Measurements from ENCODE around the gene DAB2IP.
"Not testable (repeated sequence)": the region's sequence is repeated elsewhere in the genome, so short reads cannot be mapped to it uniquely, and the experiment has no call there.

DAB2IP gene

GRCh38 chr9:121618910-121619309 lies 32.5 kb upstream of the DAB2IP start:
- not testable (repeated sequence) for H3K4me3 ChIP-seq (ENCODE audit: low read length); H3K27me3 ChIP-seq (ENCODE audit: insufficient read depth, low read length); H3K4me1 ChIP-seq (ENCODE audit: insufficient read depth, low read length); H3K36me3 ChIP-seq (ENCODE audit: insufficient read depth, low read length); H2AFZ ChIP-seq (ENCODE audit: low read depth, low read length); H3K9me3 ChIP-seq (ENCODE audit: low read length)

- Histone ChIP-seq H3K4me3 (ENCODE audit: low read length) (no peak overlapping the region), H3K27me3 (ENCODE audit: insufficient read depth, low read length) (no peaks in the 10 kb centered on the region), H2AFZ (ENCODE audit: low read depth, low read length) (no peak overlapping the region), H3K36me3 (ENCODE audit: insufficient read depth, low read length) (no peaks in the 10 kb centered on the region), H3K4me1 (ENCODE audit: insufficient read depth, low read length) (no peaks in the 10 kb centered on the region), H3K9me3 (ENCODE audit: low read length) (no peaks in the 10 kb centered on the region)
These were observed 31.7 kb upstream of the DAB2IP start for GRCh38 chr9:121619545-121620324.

- no peak overlapping the region for H2AFZ ChIP-seq (ENCODE audit: low read depth, low read length)
- no peaks in the 10 kb centered on the region for H3K4me1 ChIP-seq (ENCODE audit: insufficient read depth, low read length)
- H3K9me3 ChIP-seq (ENCODE audit: low read length): no peaks in the 10 kb centered on the region
- no peaks in the 10 kb centered on the region for H3K36me3 ChIP-seq (ENCODE audit: insufficient read depth, low read length)
- H3K4me3 ChIP-seq (ENCODE audit: low read length): no peak overlapping the region
- H3K27me3 ChIP-seq (ENCODE audit: insufficient read depth, low read length): no peaks in the 10 kb centered on the region
These were observed 31.1 kb upstream of the DAB2IP start for GRCh38 chr9:121620325-121620673.

DNA sequence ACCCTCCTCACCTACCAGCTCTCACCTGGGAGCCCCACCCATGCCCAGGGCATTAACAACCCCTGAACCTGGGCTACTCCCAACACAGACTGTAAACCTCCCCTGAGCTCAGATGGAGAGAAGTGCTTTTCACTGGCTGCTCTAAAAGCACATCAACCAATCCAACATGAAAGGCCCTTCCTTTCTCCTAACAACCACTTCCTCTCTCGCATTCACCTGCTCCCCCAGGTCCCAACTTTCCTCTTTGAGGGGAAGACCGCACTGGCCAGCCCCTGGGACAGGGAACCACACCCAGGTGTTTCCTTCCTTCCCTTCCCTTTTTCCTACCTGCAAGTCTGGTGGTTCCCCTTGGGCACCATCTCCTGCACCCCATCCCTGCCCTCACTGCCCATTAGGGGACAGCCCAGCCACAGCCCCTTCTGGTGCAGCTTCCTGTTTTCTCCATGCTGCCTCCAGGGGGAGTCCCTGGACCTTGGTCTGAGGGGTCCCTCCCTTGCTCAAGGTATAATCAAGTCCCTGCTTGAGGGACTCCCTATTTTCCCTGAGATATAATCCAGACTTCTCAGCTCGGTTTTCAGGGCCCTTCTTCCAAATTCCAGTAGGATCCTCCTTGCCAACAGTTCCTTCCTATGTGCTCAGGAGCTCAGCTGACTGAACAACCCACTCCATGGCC lies 30.5 kb upstream of the DAB2IP start:
- Histone ChIP-seq H3K4me3 (ENCODE audit: low read length) (no peak overlapping the region), H3K27me3 (ENCODE audit: insufficient read depth, low read length) (no peaks in the 10 kb centered on the region), H3K9me3 (ENCODE audit: low read length) (no peaks in the 10 kb centered on the region), H3K4me1 (ENCODE audit: insufficient read depth, low read length) (no peaks in the 10 kb centered on the region), H2AFZ (ENCODE audit: low read depth, low read length) (no peak overlapping the region), H3K36me3 (ENCODE audit: insufficient read depth, low read length) (no peaks in the 10 kb centered on the region)

DNA sequence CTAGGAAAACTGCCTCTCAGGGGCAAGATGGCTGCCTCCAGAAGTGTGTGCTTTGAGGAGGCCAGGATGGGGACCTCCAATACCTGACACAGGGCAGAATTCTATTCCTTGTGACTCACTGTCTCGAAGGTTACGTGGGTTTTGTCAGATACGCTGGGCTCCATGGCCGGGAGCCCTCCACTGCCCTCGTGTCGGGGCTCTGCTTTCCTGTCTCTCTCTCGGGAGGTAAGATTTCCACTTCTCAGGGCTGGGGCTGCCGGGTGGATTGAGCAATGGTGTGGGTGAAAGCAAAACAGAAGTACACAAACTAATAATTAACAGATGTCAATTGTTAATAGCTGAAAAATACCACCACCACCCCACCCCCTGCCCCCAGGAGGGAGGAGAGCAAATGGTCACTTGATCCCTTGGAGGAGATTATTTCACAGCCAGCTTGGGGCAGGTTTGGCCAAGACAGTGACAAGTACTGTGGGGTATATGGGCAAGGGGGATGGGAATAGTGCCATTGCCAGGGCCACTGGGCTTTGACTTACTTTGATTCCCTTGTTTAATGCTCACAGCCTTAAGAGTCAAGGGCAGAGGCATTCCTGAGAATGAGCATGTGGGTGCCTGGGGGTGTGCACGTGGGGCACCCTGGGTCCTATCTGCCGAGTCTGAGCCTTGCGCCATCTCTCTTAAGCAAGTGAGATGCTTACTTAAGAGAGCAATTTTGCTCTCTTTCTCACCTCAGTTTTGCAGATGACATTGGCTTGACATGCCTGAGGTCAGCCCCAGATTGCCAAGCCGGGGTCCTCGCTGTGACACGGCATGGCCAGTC lies 28.8 kb upstream of the DAB2IP start:
- Histone ChIP-seq H3K36me3 (ENCODE audit: insufficient read depth, low read length) (no peaks in the 10 kb centered on the region), H3K4me3 (ENCODE audit: low read length) (no peak overlapping the region)

GRCh38 chr9:121623430-121623829 lies 28.0 kb upstream of the DAB2IP start:
- H3K4me3 ChIP-seq (ENCODE audit: low read length); H2AFZ ChIP-seq (ENCODE audit: low read depth, low read length); H3K36me3 ChIP-seq (ENCODE audit: insufficient read depth, low read length); H3K27me3 ChIP-seq (ENCODE audit: insufficient read depth, low read length); H3K9me3 ChIP-seq (ENCODE audit: low read length); H3K4me1 ChIP-seq (ENCODE audit: insufficient read depth, low read length): not testable (repeated sequence)

More for the DNA sequence above, 28.8 kb upstream of the DAB2IP start:
- no peaks in the 10 kb centered on the region for H3K27me3 ChIP-seq (ENCODE audit: insufficient read depth, low read length)
- no peak overlapping the region for H2AFZ ChIP-seq (ENCODE audit: low read depth, low read length)
- no peaks in the 10 kb centered on the region for H3K9me3 ChIP-seq (ENCODE audit: low read length)
- no peaks in the 10 kb centered on the region for H3K4me1 ChIP-seq (ENCODE audit: insufficient read depth, low read length)

DNA sequence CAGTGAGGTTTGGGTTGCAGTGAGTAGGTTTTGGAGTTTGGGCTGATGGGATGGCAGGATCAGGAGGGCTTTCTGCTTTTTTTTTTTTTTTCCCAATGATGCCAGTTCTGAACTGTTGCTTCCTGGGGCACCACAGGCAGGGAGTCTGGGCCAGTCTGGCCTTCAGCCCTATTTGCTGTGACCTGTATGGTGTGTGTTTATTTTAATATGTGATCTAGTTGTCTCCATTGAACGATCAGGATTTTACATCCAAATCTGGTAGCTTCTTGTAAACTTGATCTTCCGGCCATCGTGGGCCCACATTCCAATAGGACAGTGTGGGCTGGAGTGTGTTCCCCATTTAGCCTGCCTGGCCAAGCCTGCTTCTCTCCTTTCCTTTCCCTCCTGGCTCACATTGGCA lies 25.8 kb upstream of the DAB2IP start:
- H3K36me3 ChIP-seq (ENCODE audit: insufficient read depth, low read length): no peaks in the 10 kb centered on the region
- no peak overlapping the region for H3K4me3 ChIP-seq (ENCODE audit: low read length)
- H3K9me3 ChIP-seq (ENCODE audit: low read length): no peaks in the 10 kb centered on the region
- no peaks in the 10 kb centered on the region for H3K27me3 ChIP-seq (ENCODE audit: insufficient read depth, low read length)
- no peak overlapping the region for H2AFZ ChIP-seq (ENCODE audit: low read depth, low read length)
- no peaks in the 10 kb centered on the region for H3K4me1 ChIP-seq (ENCODE audit: insufficient read depth, low read length)

DNA sequence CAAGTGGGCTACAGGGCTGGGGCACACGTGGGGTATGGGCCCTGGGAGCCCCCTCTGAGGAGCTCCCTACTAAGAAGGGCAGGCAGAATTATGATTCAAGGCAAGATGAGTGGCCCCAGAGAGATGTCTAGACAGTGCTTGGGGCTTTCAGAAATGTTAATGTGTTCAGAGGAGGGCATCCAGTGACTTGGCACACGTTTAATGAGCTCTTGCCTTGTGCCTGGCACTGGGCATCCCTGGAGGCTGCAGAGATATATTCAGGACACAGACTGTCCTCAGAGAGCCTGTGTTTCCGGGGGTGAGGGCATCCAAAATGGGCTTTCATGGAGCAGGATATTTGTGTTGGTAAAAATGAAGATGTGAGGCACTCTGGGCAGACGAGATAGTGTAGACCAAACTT lies 25.4 kb upstream of the DAB2IP start:
- Histone ChIP-seq H3K36me3 (ENCODE audit: insufficient read depth, low read length) (no peaks in the 10 kb centered on the region), H3K9me3 (ENCODE audit: low read length) (no peaks in the 10 kb centered on the region), H2AFZ (ENCODE audit: low read depth, low read length) (no peak overlapping the region), H3K27me3 (ENCODE audit: insufficient read depth, low read length) (no peaks in the 10 kb centered on the region), H3K4me1 (ENCODE audit: insufficient read depth, low read length) (no peaks in the 10 kb centered on the region), H3K4me3 (ENCODE audit: low read length) (no peak overlapping the region)

DNA sequence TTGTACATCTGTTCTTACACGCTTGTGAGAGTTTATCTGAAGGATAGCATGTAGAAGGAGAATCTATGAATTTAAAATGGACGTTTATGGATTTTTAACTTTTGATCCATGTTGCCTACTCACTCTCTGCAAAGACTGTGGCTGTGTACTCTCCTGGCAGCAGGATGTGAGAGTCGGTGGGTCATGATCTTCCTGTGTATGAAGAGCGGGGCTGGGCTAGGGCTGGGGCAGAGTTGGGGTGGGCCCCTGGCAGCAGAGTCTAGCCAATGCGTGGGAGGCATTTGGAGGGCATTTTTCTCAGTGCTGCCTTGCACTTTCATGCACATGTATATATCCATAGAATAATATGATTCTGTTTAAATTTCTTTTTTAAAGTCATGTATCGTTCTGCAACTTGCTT lies 24.0 kb upstream of the DAB2IP start:
- Histone ChIP-seq H3K4me1 (ENCODE audit: insufficient read depth, low read length) (no peaks in the 10 kb centered on the region), H3K9me3 (ENCODE audit: low read length) (no peaks in the 10 kb centered on the region), H3K36me3 (ENCODE audit: insufficient read depth, low read length) (no peaks in the 10 kb centered on the region), H3K4me3 (ENCODE audit: low read length) (no peak overlapping the region), H2AFZ (ENCODE audit: low read depth, low read length) (no peak overlapping the region), H3K27me3 (ENCODE audit: insufficient read depth, low read length) (no peaks in the 10 kb centered on the region)

DNA sequence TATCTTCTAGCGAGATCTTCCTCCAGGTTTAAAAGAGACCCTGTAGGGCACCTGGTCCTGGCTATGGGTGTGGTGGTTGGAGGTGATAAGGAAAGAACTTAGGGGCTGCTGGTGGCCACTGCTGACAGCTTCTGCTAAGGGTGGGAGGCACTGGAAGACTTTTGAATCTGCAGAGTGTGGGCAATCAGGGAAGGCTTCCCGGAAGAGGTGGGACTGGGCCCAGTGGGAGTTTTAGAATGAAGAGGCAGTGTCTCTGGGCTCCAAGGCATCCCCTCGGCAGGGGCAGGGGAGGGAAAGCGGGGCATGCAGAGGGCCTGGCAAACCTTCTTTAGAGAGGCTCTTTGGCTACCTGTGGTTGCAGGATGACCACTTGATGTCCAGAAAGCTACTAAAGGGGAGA lies 23.0 kb upstream of the DAB2IP start:
- no peaks in the 10 kb centered on the region for H3K27me3 ChIP-seq (ENCODE audit: insufficient read depth, low read length)
- no peak overlapping the region for H3K4me3 ChIP-seq (ENCODE audit: low read length)
- peaks cover 5% of the 10 kb centered on the region for H3K4me1 ChIP-seq (ENCODE audit: insufficient read depth, low read length)
- no peak overlapping the region for H2AFZ ChIP-seq (ENCODE audit: low read depth, low read length)
- H3K36me3 ChIP-seq (ENCODE audit: insufficient read depth, low read length): no peaks in the 10 kb centered on the region
- no peaks in the 10 kb centered on the region for H3K9me3 ChIP-seq (ENCODE audit: low read length)

DNA sequence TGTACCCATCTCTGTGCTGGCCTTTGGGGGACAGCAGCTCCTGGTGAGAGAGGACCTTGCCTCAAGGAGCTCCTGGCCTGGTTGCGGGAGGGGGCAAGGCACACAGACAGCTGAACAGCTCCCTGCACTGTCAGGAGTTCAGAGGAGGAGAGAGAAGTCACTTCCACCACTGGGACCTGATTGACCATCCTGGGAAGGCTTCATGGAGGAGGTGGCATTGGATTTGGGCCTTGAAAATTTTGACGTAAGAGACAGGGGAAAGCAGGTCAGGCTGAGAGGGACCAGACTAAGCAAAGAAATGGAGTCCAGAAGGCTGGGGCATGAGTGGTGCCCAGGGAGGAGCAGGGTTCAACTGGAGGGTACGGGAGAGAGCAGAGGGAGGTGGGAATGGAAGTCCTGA lies 20.3 kb upstream of the DAB2IP start:
- peaks cover 20% of the 10 kb centered on the region for H3K4me1 ChIP-seq (ENCODE audit: insufficient read depth, low read length)
- no peaks in the 10 kb centered on the region for H3K36me3 ChIP-seq (ENCODE audit: insufficient read depth, low read length)
- no peaks in the 10 kb centered on the region for H3K27me3 ChIP-seq (ENCODE audit: insufficient read depth, low read length)
- no peak overlapping the region for H3K4me3 ChIP-seq (ENCODE audit: low read length)
- no peak overlapping the region for H2AFZ ChIP-seq (ENCODE audit: low read depth, low read length)
- H3K9me3 ChIP-seq (ENCODE audit: low read length): no peaks in the 10 kb centered on the region

- Histone ChIP-seq H3K9me3 (ENCODE audit: low read length) (no peaks in the 10 kb centered on the region), H3K4me1 (ENCODE audit: insufficient read depth, low read length) (peaks cover 28% of the 10 kb centered on the region), H3K4me3 (ENCODE audit: low read length) (no peak overlapping the region), H2AFZ (ENCODE audit: low read depth, low read length) (no peak overlapping the region), H3K36me3 (ENCODE audit: insufficient read depth, low read length) (no peaks in the 10 kb centered on the region), H3K27me3 (ENCODE audit: insufficient read depth, low read length) (no peaks in the 10 kb centered on the region)
These were observed 19.4 kb upstream of the DAB2IP start for GRCh38 chr9:121631978-121632418.

DNA sequence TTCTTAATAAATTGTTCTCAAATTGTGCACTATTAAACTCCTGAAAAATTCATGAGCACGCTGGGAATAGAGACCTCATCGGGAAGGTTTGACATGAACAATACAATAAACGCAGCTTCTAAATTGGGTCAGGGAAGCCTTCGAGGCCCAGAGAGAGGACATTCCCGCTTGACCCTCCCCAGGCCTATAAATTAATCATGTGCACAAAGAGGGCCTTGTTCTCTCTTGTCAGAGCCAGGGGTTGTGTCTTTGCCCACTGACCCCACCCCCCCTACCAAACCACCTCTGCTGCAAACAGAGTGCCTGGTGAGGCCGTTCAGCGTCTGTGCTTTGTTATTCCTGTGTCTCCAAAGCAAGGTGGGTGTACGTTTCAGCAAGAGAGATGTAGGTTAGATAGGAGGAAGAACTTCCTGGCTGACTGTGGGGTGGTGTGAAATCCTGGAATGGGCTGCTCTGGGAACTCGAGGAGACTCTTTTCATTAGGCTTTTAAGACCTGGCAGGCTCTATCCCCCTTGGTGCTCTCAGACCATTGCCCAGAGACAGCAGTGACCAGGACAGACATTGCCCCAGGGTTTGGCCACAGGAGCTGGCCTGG lies 18.2 kb upstream of the DAB2IP start:
- no peaks in the 10 kb centered on the region for H3K27me3 ChIP-seq (ENCODE audit: insufficient read depth, low read length)
- H3K36me3 ChIP-seq (ENCODE audit: insufficient read depth, low read length): no peaks in the 10 kb centered on the region
- no peak overlapping the region for H3K4me3 ChIP-seq (ENCODE audit: low read length)
- no peak overlapping the region for H2AFZ ChIP-seq (ENCODE audit: low read depth, low read length)
- no peaks in the 10 kb centered on the region for H3K9me3 ChIP-seq (ENCODE audit: low read length)
- H3K4me1 ChIP-seq (ENCODE audit: insufficient read depth, low read length): peaks cover 33% of the 10 kb centered on the region

Data from neuron (in vitro differentiated cells).